ENCODE results near the gene TGFBI.

DNA sequence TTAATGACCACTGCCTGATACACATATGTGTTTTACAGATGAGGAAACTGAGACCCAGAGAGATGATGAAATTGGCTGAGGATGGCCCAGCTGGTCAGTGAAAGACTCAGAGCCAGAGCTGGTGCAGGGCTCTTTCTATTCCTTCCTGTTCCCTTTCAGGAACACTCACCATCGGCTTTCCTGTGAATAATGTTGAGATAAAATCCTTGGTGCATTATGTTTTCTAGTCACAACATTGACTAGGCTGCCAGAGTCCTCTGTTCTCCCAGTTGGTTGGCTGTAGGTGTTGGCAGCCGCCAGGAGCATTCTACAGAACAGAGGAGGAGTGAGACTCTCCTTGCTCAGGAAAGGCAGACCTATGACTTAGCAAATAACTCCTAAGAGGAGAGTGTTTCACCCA lies 14.8 kb downstream of the TGFBI start:
- TF ChIP-seq, protein P1, sequence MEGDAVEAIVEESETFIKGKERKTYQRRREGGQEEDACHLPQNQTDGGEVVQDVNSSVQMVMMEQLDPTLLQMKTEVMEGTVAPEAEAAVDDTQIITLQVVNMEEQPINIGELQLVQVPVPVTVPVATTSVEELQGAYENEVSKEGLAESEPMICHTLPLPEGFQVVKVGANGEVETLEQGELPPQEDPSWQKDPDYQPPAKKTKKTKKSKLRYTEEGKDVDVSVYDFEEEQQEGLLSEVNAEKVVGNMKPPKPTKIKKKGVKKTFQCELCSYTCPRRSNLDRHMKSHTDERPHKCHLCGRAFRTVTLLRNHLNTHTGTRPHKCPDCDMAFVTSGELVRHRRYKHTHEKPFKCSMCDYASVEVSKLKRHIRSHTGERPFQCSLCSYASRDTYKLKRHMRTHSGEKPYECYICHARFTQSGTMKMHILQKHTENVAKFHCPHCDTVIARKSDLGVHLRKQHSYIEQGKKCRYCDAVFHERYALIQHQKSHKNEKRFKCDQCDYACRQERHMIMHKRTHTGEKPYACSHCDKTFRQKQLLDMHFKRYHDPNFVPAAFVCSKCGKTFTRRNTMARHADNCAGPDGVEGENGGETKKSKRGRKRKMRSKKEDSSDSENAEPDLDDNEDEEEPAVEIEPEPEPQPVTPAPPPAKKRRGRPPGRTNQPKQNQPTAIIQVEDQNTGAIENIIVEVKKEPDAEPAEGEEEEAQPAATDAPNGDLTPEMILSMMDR (conservative IDR thresholded peaks at IDR 0.05 in 1 of 2, IDR thresholded peaks at IDR 0.05 in 1 of 2; ENCODE audit: low read depth in 1 of 2, low read length in 2 of 2), result no peak
- TF ChIP-seq EZH2 (IDR thresholded peaks at IDR 0.05; ENCODE audit: low read length, missing control alignments), result no peak

All from fibroblast of lung (primary cell).